ENCODE data around the gene PTPN2. TPM values are rescaled to one million over a fixed set of nuclear protein-coding genes. Genes with fewer than 3 reads are reported as not detected.
"Not testable (repeated sequence)": the region's sequence is repeated elsewhere in the genome, so short reads cannot be mapped to it uniquely, and the experiment has no call there.

PTPN2 gene
- polyA plus RNA-seq, 2 of the 4 experiments (the other 2 are of a cell fraction): 23.0 to 32.4 TPM

GRCh38 chr18:12879840-12880540 is 4.0 kb downstream of the PTPN2 start:
- no peak overlapping the region for H3K4me2 ChIP-seq
- FAIRE-seq (no peak), DNase-seq (ENCODE audit: low read depth in 1 of 2, low spot score in 1 of 2) (no peak), ATAC-seq (no peak)
- no peaks in the 10 kb centered on the region for H3K9me3 ChIP-seq
- TF ChIP-seq HMGXB4 (CRISPR knock-in tag; IDR thresholded peaks at IDR 0.05; ENCODE audit: borderline replicate concordance): no peak
- TF ChIP-seq RARB (CRISPR knock-in tag; IDR thresholded peaks at IDR 0.05): no peak
- TF ChIP-seq NPAS2 (CRISPR knock-in tag; IDR thresholded peaks at IDR 0.05; ENCODE audit: borderline replicate concordance): no peak
- TF ChIP-seq FOSL2 (IDR thresholded peaks at IDR 0.05): no peak
- TF ChIP-seq FOSL2 (CRISPR knock-in tag; IDR thresholded peaks at IDR 0.05): no peak
- no peak for TF ChIP-seq PHF8 (IDR thresholded peaks at IDR 0.05; ENCODE audit: borderline replicate concordance, low read depth)
- no peak for TF ChIP-seq HEYL (CRISPR knock-in tag; IDR thresholded peaks at IDR 0.05)
- H3K4me3 ChIP-seq: no peak overlapping the region
- H3K4me1 ChIP-seq: peaks cover 28% of the 10 kb centered on the region; the same call in 2 of the 3 replicates
- CTCF ChIA-PET: interaction anchor here (1.8 kb wide), 1 partner anchor 136 kb away, joined by 7 read pairs; no protein-coding TSS in a partner anchor
- 84% methylated on average over 8 of the region's 8 CpGs for WGBS (ENCODE audit: missing lambda C conversion rate)
- no peak overlapping the region for H3K27ac ChIP-seq
- POLR2A ChIA-PET: no interaction called here

GRCh38 chr18:12874992-12875391 is 9.0 kb downstream of the PTPN2 start:
- H3K9me3 ChIP-seq; ATAC-seq; DNase-seq (ENCODE audit: low read depth in 1 of 2, low spot score in 1 of 2); H3K4me2 ChIP-seq; CTCF ChIA-PET; H3K27ac ChIP-seq; FAIRE-seq; H3K4me1 ChIP-seq; H3K4me3 ChIP-seq: not testable (repeated sequence)
- 62% methylated on average over 2 of the region's 2 CpGs for WGBS (ENCODE audit: missing lambda C conversion rate)
- POLR2A ChIA-PET: interaction anchor here (0.7 kb wide), 1 partner anchor 9 kb away, joined by 3 read pairs; the partner anchor contains the start of gene PTPN2

- H3K4me1 ChIP-seq; FAIRE-seq; H3K9me3 ChIP-seq; H3K4me3 ChIP-seq; H3K27ac ChIP-seq; ATAC-seq; CTCF ChIA-PET; H3K4me2 ChIP-seq; DNase-seq (ENCODE audit: low read depth in 1 of 2, low spot score in 1 of 2); POLR2A ChIA-PET: not testable (repeated sequence)
- WGBS (ENCODE audit: missing lambda C conversion rate): no CpG with 5 or more reads among the region's 48 CpGs
Observed at GRCh38 chr18:12873961-12874567, 10.0 kb downstream of the PTPN2 start.

- H3K4me3 ChIP-seq: no peak overlapping the region
- no peaks in the 10 kb centered on the region for H3K4me1 ChIP-seq
- DNase-seq (ENCODE audit: low read depth in 1 of 2, low spot score in 1 of 2) (no peak), FAIRE-seq (no peak), ATAC-seq (no peak)
- ChIA-PET CTCF (no interaction called here), POLR2A (interaction anchor here (0.6 to 2.6 kb wide), 2 partner anchors 11 to 109 kb away, joined by 3 to 18 read pairs; partner anchors contain the start of gene PTPN2)
- WGBS (ENCODE audit: missing lambda C conversion rate): 81% methylated on average over 5 of the region's 5 CpGs
- no peak overlapping the region for H3K4me2 ChIP-seq
- no peaks in the 10 kb centered on the region for H3K9me3 ChIP-seq
- H3K27ac ChIP-seq: no peak overlapping the region
- TF ChIP-seq CHD2 (IDR thresholded peaks at IDR 0.05; ENCODE audit: low read length, partially characterized antibody) (no peak), JUNB (IDR thresholded peaks at IDR 0.05) (no peak), HDAC2 (IDR thresholded peaks at IDR 0.05) (no peak), EHF (CRISPR knock-in tag; IDR thresholded peaks at IDR 0.05) (no peak), EHMT2 (IDR thresholded peaks at IDR 0.05; ENCODE audit: low read depth) (no peak), TP53 (CRISPR knock-in tag; IDR thresholded peaks at IDR 0.05) (no peak), FOXS1 (CRISPR knock-in tag; IDR thresholded peaks at IDR 0.05) (no peak), CHD4 (IDR thresholded peaks at IDR 0.05; ENCODE audit: borderline replicate concordance) (no peak), HOXB5 (CRISPR knock-in tag; IDR thresholded peaks at IDR 0.05) (no peak), HOXB13 (CRISPR knock-in tag; IDR thresholded peaks at IDR 0.05; ENCODE audit: low read depth) (no peak), KDM5A (IDR thresholded peaks at IDR 0.05) (no peak), ATOH8 (CRISPR knock-in tag; IDR thresholded peaks at IDR 0.05; ENCODE audit: low read depth) (no peak), HOXA7 (CRISPR knock-in tag; IDR thresholded peaks at IDR 0.05) (no peak), ZC3H11A (IDR thresholded peaks at IDR 0.05) (no peak), PBX3 (IDR thresholded peaks at IDR 0.05) (no peak), HEYL (CRISPR knock-in tag; IDR thresholded peaks at IDR 0.05) (no peak)
Observed at GRCh38 chr18:12872408-12872807, 11.6 kb downstream of the PTPN2 start.
